H9 (cell line): Measurements from ENCODE around the gene PLK3. TPM values are rescaled to one million over a fixed set of nuclear protein-coding genes. Genes with fewer than 3 reads are reported as not detected.
A peak's percentile ranks its signal among the peaks of the same experiment; 100 is the strongest.

Experiments used
- DNase-seq: peaks from one replicate; pipeline ENCODE4 v3.0.0-alpha.2; 2017
- H2AFZ ChIP-seq: one replicate; pipeline ENCODE4 v1.6.1; 2013; ENCODE audit warnings: mild to moderate bottlenecking, low read length, control low read depth, moderate library complexity
- H2AK5ac ChIP-seq: 2 replicates; pipeline ENCODE4 v1.6.1; 2013; ENCODE audit warnings: low read length, control low read depth, mixed read lengths; ENCODE audit not compliant: insufficient read length
- H2BK120ac ChIP-seq: one replicate; pipeline ENCODE4 v1.6.1; 2013; ENCODE audit warnings: low read depth, mild to moderate bottlenecking, low read length, control low read depth, inconsistent platforms; ENCODE audit not compliant: poor library complexity, severe bottlenecking
- H2BK12ac ChIP-seq: 2 replicates; pipeline ENCODE4 v1.6.1; 2013; ENCODE audit warnings: low read length, control low read depth, mixed read lengths, low read depth; ENCODE audit not compliant: insufficient read length
- H2BK15ac ChIP-seq: 2 replicates; pipeline ENCODE4 v1.6.1; 2013; ENCODE audit warnings: low read depth, low read length, control low read depth
- H2BK20ac ChIP-seq: one replicate; pipeline ENCODE4 v1.6.1; 2013; ENCODE audit warnings: low read depth, mild to moderate bottlenecking, low read length, control low read depth, inconsistent platforms; ENCODE audit not compliant: poor library complexity, severe bottlenecking
- H2BK5ac ChIP-seq: 2 replicates; pipeline ENCODE4 v1.6.1; 2013; ENCODE audit warnings: low read length, control low read depth, mixed read lengths; ENCODE audit not compliant: insufficient read length
- H3K14ac ChIP-seq: 2 replicates; pipeline ENCODE4 v1.6.1; 2013; ENCODE audit warnings: low read length, control low read depth; ENCODE audit not compliant: insufficient read depth
- H3K18ac ChIP-seq: 2 replicates; pipeline ENCODE4 v1.6.1; 2013; ENCODE audit warnings: low read depth, mild to moderate bottlenecking, mixed read lengths, low read length, control low read depth; ENCODE audit not compliant: insufficient read length
- H3K23ac ChIP-seq: 2 replicates; pipeline ENCODE4 v1.6.1; 2013; ENCODE audit warnings: low read length, control low read depth, mixed read lengths, low read depth; ENCODE audit not compliant: insufficient read length
- H3K23me2 ChIP-seq: 2 replicates; pipeline ENCODE4 v1.6.1; 2013; ENCODE audit warnings: low read depth, mild to moderate bottlenecking, mixed read lengths, low read length, control low read depth; ENCODE audit not compliant: insufficient read length, poor library complexity, severe bottlenecking
- H3K27ac ChIP-seq: 2 replicates; pipeline ENCODE4 v1.5.1; 2013; ENCODE audit warnings: low read length, control low read depth, mixed read lengths, low read depth; ENCODE audit not compliant: insufficient read length
- H3K27me3 ChIP-seq: 2 replicates; pipeline ENCODE4 v1.6.1; 2013; ENCODE audit warnings: low read length, control low read depth, inconsistent platforms; ENCODE audit not compliant: insufficient read depth
- H3K4ac ChIP-seq: 2 replicates; pipeline ENCODE4 v1.6.1; 2013; ENCODE audit warnings: low read depth, mild to moderate bottlenecking, control low read depth, inconsistent platforms, low read length, moderate library complexity
- H3K4me1 ChIP-seq: 2 replicates; pipeline ENCODE4 v1.6.1; 2013; ENCODE audit warnings: low read length, control low read depth, inconsistent platforms; ENCODE audit not compliant: insufficient read depth
- H3K4me2 ChIP-seq: 2 replicates; pipeline ENCODE4 v1.6.1; 2013; ENCODE audit warnings: low read length, control low read depth, mixed read lengths; ENCODE audit not compliant: insufficient read length, insufficient read depth
- H3K56ac ChIP-seq: 2 replicates; pipeline ENCODE4 v1.6.1; 2013; ENCODE audit warnings: low read depth, mild to moderate bottlenecking, mixed read lengths, low read length, control low read depth; ENCODE audit not compliant: insufficient read length
- H3K79me1 ChIP-seq: 2 replicates; pipeline ENCODE4 v1.6.1; 2013; ENCODE audit warnings: low read depth, mild to moderate bottlenecking, moderate library complexity, low read length, control low read depth, inconsistent platforms; ENCODE audit not compliant: insufficient read depth, poor library complexity, severe bottlenecking
- H3K79me2 ChIP-seq: 2 replicates; pipeline ENCODE4 v1.6.1; 2013; ENCODE audit warnings: low read length, control low read depth, inconsistent platforms; ENCODE audit not compliant: insufficient read depth
- H3K9ac ChIP-seq: 2 replicates; pipeline ENCODE4 v1.6.1; 2013; ENCODE audit warnings: low read length, control low read depth, mixed read lengths; ENCODE audit not compliant: insufficient read length; ENCODE audit errors: extremely low read depth
- H3K9me3 ChIP-seq: one replicate; pipeline ENCODE4 v1.6.1; 2013; ENCODE audit warnings: low read depth, low read length, inconsistent platforms; ENCODE audit not compliant: control insufficient read depth
- H3T11ph ChIP-seq: one replicate; pipeline ENCODE4 v1.6.1; 2013; ENCODE audit warnings: mild to moderate bottlenecking, low read length, control low read depth, inconsistent platforms
- H4K20me1 ChIP-seq: one replicate; pipeline ENCODE4 v1.6.1; 2013; ENCODE audit not compliant: control insufficient read depth, insufficient read length, insufficient read depth
- H4K5ac ChIP-seq: 2 replicates; pipeline ENCODE4 v1.6.1; 2013; ENCODE audit warnings: low read depth, mild to moderate bottlenecking, mixed read lengths, low read length, control low read depth; ENCODE audit not compliant: insufficient read length
- H4K8ac ChIP-seq: replicated peaks from 2 replicates; pipeline ENCODE4 v1.6.1; 2013; ENCODE audit warnings: low read length, control low read depth, mixed read lengths, low read depth; ENCODE audit not compliant: insufficient read length
- H4K91ac ChIP-seq: 2 replicates; pipeline ENCODE4 v1.6.1; 2013; ENCODE audit warnings: low read depth, mild to moderate bottlenecking, moderate library complexity, mixed read lengths, low read length, control low read depth; ENCODE audit not compliant: insufficient read length
- H3K27ac Mint-ChIP-seq, 3 experiments: 2 replicates in 2 of 3; 3 replicates in 1 of 3; pipeline ENCODE4 v1.8.0; 2020 to 2021; ENCODE audit warnings: mixed read lengths in 3 of 3, mild to moderate bottlenecking in 1 of 3, moderate library complexity in 1 of 3
- H3K27me3 Mint-ChIP-seq: 2 replicates; pipeline ENCODE4 v1.8.0; 2021; ENCODE audit warnings: low read depth, mild to moderate bottlenecking, moderate library complexity, mixed read lengths
- H3K36me3 Mint-ChIP-seq, 3 experiments: 2 replicates in 2 of 3; 3 replicates in 1 of 3; pipeline ENCODE4 v1.8.0; 2020 to 2021; ENCODE audit warnings: low read depth in 3 of 3, mixed read lengths in 3 of 3; ENCODE audit not compliant: insufficient read depth in 1 of 3
- H3K4me1 Mint-ChIP-seq, 2 experiments: 2 replicates each; pipeline ENCODE4 v1.8.0; 2020; ENCODE audit warnings: mixed read lengths in 2 of 2
- H3K4me3 Mint-ChIP-seq, 2 experiments: 2 replicates in 1 of 2; 3 replicates in 1 of 2; pipeline ENCODE4 v1.8.0; 2020 to 2021; ENCODE audit warnings: mild to moderate bottlenecking in 2 of 2, mixed read lengths in 2 of 2, moderate library complexity in 1 of 2
- H3K9me3 Mint-ChIP-seq, 2 experiments: 2 replicates in 1 of 2; 3 replicates in 1 of 2; pipeline ENCODE4 v1.8.0; 2020; ENCODE audit warnings: mild to moderate bottlenecking in 2 of 2, mixed read lengths in 2 of 2, moderate library complexity in 1 of 2
- WGBS: extraction: QIAGEN DNeasy Blood & Tissue Kit; methylation state at CpG from one replicate; pipeline ENCODE4 v1.1.7; 2013; ENCODE audit warnings: missing lambda C conversion rate, low lambda C conversion rate, mixed read lengths; ENCODE audit not compliant: insufficient read length; ENCODE audit errors: extremely low coverage; 5-methylcytosine and 5-hydroxymethylcytosine counted together
- total RNA-seq: library from RNA; stranded (reverse); gene quantifications from 2 replicates; pipeline ENCODE4 v1.2.1, GENCODE V29; 2021
- TF ChIP-seq, protein P1 (sequence below): fragments of 200-600 bp; sonication (generic); conservative IDR thresholded peaks from 3 replicates; pipeline ENCODE4 v1.8.0; 2021; ENCODE audit warnings: antibody characterized with exemption, mild to moderate bottlenecking

The PLK3 gene
- total RNA-seq, 1 experiment from 2014 or later = 14.7 TPM

DNA sequence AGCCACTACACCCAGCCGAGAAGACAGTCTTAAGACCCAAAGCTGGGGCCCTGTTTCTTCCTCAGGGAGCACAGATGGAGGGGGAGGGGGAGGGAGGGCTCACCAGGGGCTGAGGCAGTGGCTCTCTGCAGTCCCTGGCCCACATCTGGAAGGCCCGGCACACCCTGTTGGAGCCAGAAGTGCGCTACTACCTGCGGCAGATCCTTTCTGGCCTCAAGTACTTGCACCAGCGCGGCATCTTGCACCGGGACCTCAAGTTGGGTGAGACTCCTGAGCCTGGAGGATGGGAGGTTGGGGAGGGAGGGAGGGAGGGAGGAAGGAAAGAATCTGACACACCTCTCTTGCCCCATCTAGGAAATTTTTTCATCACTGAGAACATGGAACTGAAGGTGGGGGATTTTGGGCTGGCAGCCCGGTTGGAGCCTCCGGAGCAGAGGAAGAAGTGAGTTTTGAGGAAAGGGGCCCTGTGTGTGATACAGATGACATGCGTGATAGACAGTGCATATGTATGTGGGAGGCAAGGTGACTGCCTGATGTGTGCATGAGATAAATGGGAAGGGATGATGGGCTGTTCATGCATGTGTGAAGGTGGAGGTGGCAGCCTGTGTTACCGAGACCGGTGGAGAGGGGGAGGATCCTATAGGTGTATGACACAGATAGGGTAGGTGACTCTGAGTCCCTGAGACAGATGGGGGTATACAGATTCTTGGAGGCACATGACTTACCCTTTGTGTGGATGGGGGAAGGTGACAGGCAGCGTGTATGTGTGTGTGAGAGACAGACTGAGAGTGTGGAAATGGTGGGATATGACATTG lies 1.5 kb downstream of the PLK3 start:
- DNase-seq = peak; percentile 31
- Histone ChIP-seq H3K27ac (no peak overlapping the region), H4K5ac (no peak overlapping the region), H3K14ac (no peak overlapping the region), H3K4ac (no peak overlapping the region), H2BK120ac (no peak overlapping the region), H4K8ac (no peak overlapping the region), H3K4me2 (no peak overlapping the region), H3T11ph (no peak overlapping the region), H3K4me1 (peaks cover under 1% of the 10 kb centered on the region; the same call in 1 of the 2 replicates), H2BK15ac (no peak overlapping the region), H3K18ac (no peak overlapping the region), H4K20me1 (no peaks in the 10 kb centered on the region), H3K79me2 (no peaks in the 10 kb centered on the region), H3K79me1 (no peaks in the 10 kb centered on the region), H3K9ac (no peak overlapping the region), H3K9me3 (no peaks in the 10 kb centered on the region), H3K56ac (no peak overlapping the region), H2BK12ac (no peak overlapping the region), H2BK20ac (no peak overlapping the region), H2BK5ac (no peak overlapping the region), H2AFZ (no peak overlapping the region), H3K27me3 (no peaks in the 10 kb centered on the region), H3K23ac (no peak overlapping the region), H2AK5ac (no peak overlapping the region), H3K23me2 (peaks cover 9% of the 10 kb centered on the region), H4K91ac (no peak overlapping the region)
- peaks cover 3% of the 10 kb centered on the region for H3K27me3 Mint-ChIP-seq
- no CpG with 5 or more reads among the region's 13 CpGs for WGBS
- peak overlapping the region; percentile 84 to 86; a peak in 4 of 5 replicates for H3K4me3 Mint-ChIP-seq
- H3K27ac Mint-ChIP-seq = no peak overlapping the region
- TF ChIP-seq, protein P1, sequence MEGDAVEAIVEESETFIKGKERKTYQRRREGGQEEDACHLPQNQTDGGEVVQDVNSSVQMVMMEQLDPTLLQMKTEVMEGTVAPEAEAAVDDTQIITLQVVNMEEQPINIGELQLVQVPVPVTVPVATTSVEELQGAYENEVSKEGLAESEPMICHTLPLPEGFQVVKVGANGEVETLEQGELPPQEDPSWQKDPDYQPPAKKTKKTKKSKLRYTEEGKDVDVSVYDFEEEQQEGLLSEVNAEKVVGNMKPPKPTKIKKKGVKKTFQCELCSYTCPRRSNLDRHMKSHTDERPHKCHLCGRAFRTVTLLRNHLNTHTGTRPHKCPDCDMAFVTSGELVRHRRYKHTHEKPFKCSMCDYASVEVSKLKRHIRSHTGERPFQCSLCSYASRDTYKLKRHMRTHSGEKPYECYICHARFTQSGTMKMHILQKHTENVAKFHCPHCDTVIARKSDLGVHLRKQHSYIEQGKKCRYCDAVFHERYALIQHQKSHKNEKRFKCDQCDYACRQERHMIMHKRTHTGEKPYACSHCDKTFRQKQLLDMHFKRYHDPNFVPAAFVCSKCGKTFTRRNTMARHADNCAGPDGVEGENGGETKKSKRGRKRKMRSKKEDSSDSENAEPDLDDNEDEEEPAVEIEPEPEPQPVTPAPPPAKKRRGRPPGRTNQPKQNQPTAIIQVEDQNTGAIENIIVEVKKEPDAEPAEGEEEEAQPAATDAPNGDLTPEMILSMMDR = no peak
- H3K9me3 Mint-ChIP-seq = no peaks in the 10 kb centered on the region
- H3K36me3 Mint-ChIP-seq = peaks cover 3 to 38% (median 26%) of the 10 kb centered on the region in 3 experiments
- peaks cover 12 to 19% of the 10 kb centered on the region in 2 experiments for H3K4me1 Mint-ChIP-seq
